Fibroblast of pulmonary artery (primary cell): ENCODE results near the gene OAF.

Experiments used
- DNase-seq: peaks from one replicate; pipeline ENCODE4 v3.0.0-alpha.2; 2010; ENCODE audit warnings: low read depth
- H3K4me3 ChIP-seq: replicated peaks from 2 replicates; pipeline ENCODE4 v1.5.1; 2011; ENCODE audit warnings: low read depth, mild to moderate bottlenecking, control low read depth, low read length, moderate library complexity
- CTCF ChIP-seq: IDR thresholded peaks from 2 replicates; pipeline ENCODE4 v1.5.1; 2011; ENCODE audit warnings: mild to moderate bottlenecking, control low read depth, low read length, inconsistent platforms; ENCODE audit errors: missing control alignments

The OAF gene

GRCh38 chr11:120184946-120185705 lies 25.7 kb upstream of the OAF start:
- no peak overlapping the region for H3K4me3 ChIP-seq
- no peak for TF ChIP-seq CTCF
- peak; percentile 39 for DNase-seq

GRCh38 chr11:120185706-120186455 lies 25.0 kb upstream of the OAF start:
- DNase-seq: no peak
- no peak overlapping the region for H3K4me3 ChIP-seq
- TF ChIP-seq CTCF: no peak

- no peak for DNase-seq
- H3K4me3 ChIP-seq: no peak overlapping the region
- TF ChIP-seq CTCF: no peak
These were observed 24.4 kb upstream of the OAF start for GRCh38 chr11:120186456-120186773.

- no peak overlapping the region for H3K4me3 ChIP-seq
- TF ChIP-seq CTCF: no peak
- DNase-seq: no peak
These were observed 23.8 kb upstream of the OAF start for GRCh38 chr11:120186774-120187591.

GRCh38 chr11:120188371-120188770 lies 22.5 kb upstream of the OAF start:
- TF ChIP-seq CTCF: no peak
- no peak overlapping the region for H3K4me3 ChIP-seq
- no peak for DNase-seq

- no peak for DNase-seq
- no peak for TF ChIP-seq CTCF
These were observed 21.9 kb upstream of the OAF start for GRCh38 chr11:120188811-120189455.

More at GRCh38 chr11:120188811-120189455, 21.9 kb upstream of the OAF start:
- H3K4me3 ChIP-seq: no peak overlapping the region
